Psoas muscle (tissue), 8 donors: Measurements from ENCODE around the gene CLBA1. TPM values are rescaled to one million over a fixed set of nuclear protein-coding genes. Genes with fewer than 3 reads are reported as not detected.

Source experiments
- ATAC-seq, 4 donors: fragments of 200-7000 bp; cut with Tn5 transposase; one replicate each; pipeline ENCODE4 v1.9.1; 2020; ENCODE audit warnings: moderate library complexity in 3 of 4, mild to moderate bottlenecking in 2 of 4
- DNase-seq, 2 donors: peaks; one replicate each; pipeline ENCODE4 v3.0.0-alpha.2; 2020
- H3K27ac ChIP-seq: fragments of 200-600 bp; one replicate; pipeline ENCODE4 v1.8.0; 2022
- H3K27me3 ChIP-seq, 3 donors: fragments of 200-600 bp in 1 of 3; one replicate each; pipeline versions ENCODE4 v1.6.1 to v1.8.0; 2013 to 2022; ENCODE audit warnings: low read length in 2 of 3, mild to moderate bottlenecking in 2 of 3, moderate library complexity in 1 of 3; ENCODE audit not compliant: insufficient read depth in 3 of 3
- H3K36me3 ChIP-seq, 2 donors: fragments of 200-600 bp in 1 of 2; one replicate each; pipeline versions ENCODE4 v1.6.1 to v1.8.0; 2013 to 2022; ENCODE audit warnings: low read depth in 1 of 2, mild to moderate bottlenecking in 1 of 2, moderate library complexity in 1 of 2; ENCODE audit not compliant: insufficient read depth in 1 of 2
- H3K4me1 ChIP-seq: fragments of 200-600 bp; one replicate; pipeline ENCODE4 v1.8.0; 2022
- H3K4me3 ChIP-seq: fragments of 200-600 bp; one replicate; pipeline ENCODE4 v1.8.0; 2022; ENCODE audit warnings: mild to moderate bottlenecking
- H3K9me3 ChIP-seq: fragments of 200-600 bp; one replicate; pipeline ENCODE4 v1.8.0; 2022
- WGBS, 3 donors: extraction: QIAGEN DNeasy Blood & Tissue Kit; methylation state at CpG; one replicate each; pipeline versions ENCODE4 v1.1.6 to v1.1.7; 2013; 5-methylcytosine and 5-hydroxymethylcytosine counted together
- intact Hi-C, 2 donors: fragments of 100-400 bp; cut with DNase I; formaldehyde crosslinking; loops; one replicate each; pipeline versions ENCODE4 v1.11.0 to v1.14.2; 2022
- polyA plus RNA-seq, 3 donors: library from polyadenylated mRNA; stranded (reverse); fragments of 200-250 nt; gene quantifications; one replicate each; pipeline ENCODE4 v1.2.3, GENCODE V29; 2013
- total RNA-seq, 4 donors: library from RNA; stranded (reverse); fragmentation: NEBNext Ultra II Directional in 2 of 4; extraction: Animal tissue kit (Norgen Biotek cat#: 25700) in 2 of 4; gene quantifications; one replicate each; pipeline versions ENCODE4 v1.2.1 to v1.2.4, GENCODE V29; 2021 to 2023
- TF ChIP-seq, protein P1 (sequence below): fragments of 200-600 bp; IDR thresholded peaks from one replicate; pipeline ENCODE4 v1.8.0; 2022; ENCODE audit warnings: antibody characterized with exemption
- donor health status: healthy with polysubstance abuse.
- donor health status: DM: no; HTN: no; CAD: no; lungs with moderate emphysema.
- donor health status: Bipolar disorder and iron deficiency.
- donor health status: healthy.
- donor health status: DM: yes; HTN: yes; CAD: no.
- donor health status: DM: no; HTN: no; CAD: no.
- donor health status: DM: no; HTN: no; CAD: no.
- donor health status: DM: yes; HTN: yes; CAD: no.

Gene CLBA1
- total and polyA plus RNA-seq, 7 donors: 1.3 to 6.8 (median 1.7) TPM

DNA sequence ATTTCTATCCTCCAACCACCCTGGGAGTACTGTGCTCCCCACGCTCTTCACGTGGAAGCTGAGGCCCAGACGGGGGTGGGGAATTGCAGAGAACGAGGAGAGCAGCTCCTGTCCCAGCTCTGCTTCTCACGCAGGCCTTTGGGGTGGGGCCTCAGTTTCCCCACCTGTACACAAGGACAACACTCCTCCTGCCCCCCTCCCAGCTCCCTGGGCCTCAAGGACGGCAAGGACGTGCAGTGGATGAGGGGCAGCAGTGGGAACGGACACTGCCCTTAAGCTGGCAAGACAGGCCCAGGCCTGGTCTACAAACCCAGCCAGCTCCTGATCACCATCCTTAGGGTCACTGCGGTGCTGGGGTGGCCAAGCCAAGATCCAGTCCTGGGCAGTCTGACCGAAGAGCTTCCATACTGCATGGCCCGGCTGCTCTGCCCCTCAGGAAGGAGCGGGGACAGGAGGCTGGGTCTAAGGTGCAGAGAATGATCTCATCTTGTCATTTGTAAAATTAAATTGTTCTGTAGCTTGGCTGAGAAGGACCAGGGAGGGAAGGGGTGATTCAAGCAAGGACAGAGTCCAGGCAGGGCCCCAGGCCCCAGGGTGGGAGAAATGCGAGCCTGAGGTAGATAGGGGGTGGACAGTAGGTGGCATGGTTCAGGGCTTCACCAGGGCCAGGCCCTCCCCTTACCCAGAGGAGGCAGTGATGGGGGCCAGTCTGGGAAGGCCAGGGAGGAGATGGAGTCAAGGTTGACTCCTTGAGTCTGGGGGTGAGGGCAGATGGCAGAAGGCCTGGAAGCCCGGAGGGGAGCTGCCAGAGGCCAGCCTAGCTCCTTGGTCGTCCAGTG lies 1.3 kb upstream of the CLBA1 start:
- TF ChIP-seq, protein P1, sequence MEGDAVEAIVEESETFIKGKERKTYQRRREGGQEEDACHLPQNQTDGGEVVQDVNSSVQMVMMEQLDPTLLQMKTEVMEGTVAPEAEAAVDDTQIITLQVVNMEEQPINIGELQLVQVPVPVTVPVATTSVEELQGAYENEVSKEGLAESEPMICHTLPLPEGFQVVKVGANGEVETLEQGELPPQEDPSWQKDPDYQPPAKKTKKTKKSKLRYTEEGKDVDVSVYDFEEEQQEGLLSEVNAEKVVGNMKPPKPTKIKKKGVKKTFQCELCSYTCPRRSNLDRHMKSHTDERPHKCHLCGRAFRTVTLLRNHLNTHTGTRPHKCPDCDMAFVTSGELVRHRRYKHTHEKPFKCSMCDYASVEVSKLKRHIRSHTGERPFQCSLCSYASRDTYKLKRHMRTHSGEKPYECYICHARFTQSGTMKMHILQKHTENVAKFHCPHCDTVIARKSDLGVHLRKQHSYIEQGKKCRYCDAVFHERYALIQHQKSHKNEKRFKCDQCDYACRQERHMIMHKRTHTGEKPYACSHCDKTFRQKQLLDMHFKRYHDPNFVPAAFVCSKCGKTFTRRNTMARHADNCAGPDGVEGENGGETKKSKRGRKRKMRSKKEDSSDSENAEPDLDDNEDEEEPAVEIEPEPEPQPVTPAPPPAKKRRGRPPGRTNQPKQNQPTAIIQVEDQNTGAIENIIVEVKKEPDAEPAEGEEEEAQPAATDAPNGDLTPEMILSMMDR: no peak
- peak in 1 of 2 donors; percentile 46 for DNase-seq
- 89 to 92% (median 91%) methylated on average over 15 of the region's 15 CpGs for WGBS, 3 donors
- no peak overlapping the region for H3K27ac ChIP-seq
- no peaks in the 10 kb centered on the region for H3K36me3 ChIP-seq
- ATAC-seq: no peak
- no peaks in the 10 kb centered on the region for H3K9me3 ChIP-seq
- intact Hi-C loops: no loop called here
- H3K4me1 ChIP-seq: peaks cover 17% of the 10 kb centered on the region
- no peak overlapping the region for H3K4me3 ChIP-seq
- no peaks in the 10 kb centered on the region for H3K27me3 ChIP-seq

DNA sequence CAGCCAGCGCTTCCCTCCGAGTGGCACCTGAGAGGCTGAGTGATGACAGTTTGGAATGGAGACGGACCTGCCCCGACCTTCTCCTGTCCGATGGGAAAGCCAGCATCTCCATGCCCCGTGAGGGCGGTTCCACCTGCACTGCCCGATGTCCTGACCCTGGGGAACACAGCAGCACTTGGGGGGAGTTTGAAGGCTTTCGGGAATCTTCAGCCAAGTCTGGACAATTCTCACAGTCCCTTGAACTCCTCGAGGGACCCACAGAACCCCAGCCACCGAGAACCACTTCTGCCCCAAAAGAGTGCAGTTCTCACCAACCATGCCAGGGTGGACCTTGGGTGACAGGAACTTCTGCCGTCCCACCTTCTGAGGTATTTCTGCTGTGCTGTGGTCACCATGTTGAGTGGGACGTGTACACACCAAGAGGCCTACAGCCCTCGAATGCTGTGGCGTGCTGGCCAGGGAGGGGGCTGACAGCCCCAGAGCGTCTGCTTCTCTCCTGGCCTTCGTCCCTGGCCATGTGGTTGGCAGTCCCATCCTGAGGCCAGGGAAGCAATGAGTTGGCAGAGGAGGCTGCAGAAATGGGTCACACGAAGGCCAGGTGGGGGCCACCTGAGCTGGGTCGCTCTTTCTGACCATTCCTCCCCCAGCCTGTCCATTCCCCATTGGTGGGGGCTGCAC lies 1.0 kb downstream of the CLBA1 start:
- peak overlapping the region; percentile 93 for H3K4me3 ChIP-seq
- no peaks in the 10 kb centered on the region for H3K36me3 ChIP-seq
- peaks cover 9% of the 10 kb centered on the region for H3K4me1 ChIP-seq
- TF ChIP-seq, protein P1: no peak
- 58 to 62% (median 59%) methylated on average over 19 of the region's 19 CpGs for WGBS, 3 donors
- DNase-seq (peak in 1 of 2 donors; percentile 51), ATAC-seq (no peak)
- H3K27ac ChIP-seq: no peak overlapping the region
- no peaks in the 10 kb centered on the region for H3K9me3 ChIP-seq
- intact Hi-C loops: loop anchor here in 1 of 2 donors (5.0 kb wide), 1 partner anchor 36 kb away; the partner anchor contains the start of gene CDCA4
- no peaks in the 10 kb centered on the region for H3K27me3 ChIP-seq

DNA sequence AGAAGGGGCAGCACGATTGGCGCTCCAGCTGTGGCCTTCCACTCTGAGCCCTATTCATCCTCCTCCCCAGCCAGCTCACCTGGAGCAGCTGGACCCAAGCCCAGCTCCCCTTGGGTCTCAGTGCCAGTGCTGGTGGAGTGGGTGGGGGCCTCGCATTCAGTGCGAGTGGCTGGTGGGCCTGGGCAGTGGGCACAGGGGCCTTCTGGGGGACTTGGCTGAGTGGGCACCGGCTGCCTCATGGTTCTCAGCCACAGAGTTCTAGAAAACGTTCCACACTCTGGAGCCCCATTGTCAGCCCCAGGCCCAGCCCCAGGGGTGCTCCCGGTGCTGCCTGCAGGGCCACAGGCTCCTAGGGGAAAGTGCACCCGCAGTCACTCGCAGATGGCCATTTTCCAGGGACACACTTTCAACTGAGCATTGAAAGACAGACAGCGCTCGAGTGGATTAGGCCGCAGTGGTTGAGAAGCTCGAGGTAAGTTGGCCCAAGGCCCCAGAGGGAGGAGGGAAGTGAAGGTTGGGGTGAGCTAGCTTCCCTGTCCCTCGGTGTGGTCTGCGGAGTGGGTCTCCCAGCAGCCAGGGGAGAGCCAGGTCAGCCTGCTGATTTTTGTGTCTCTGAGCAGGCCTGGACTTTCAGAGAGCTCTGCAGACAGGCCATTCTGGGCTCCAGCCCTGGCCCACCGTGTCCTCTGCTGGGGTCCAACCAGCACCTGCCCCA lies 3.8 kb downstream of the CLBA1 start:
- Histone ChIP-seq H3K9me3 (no peaks in the 10 kb centered on the region), H3K4me3 (no peak overlapping the region), H3K27me3 (no peaks in the 10 kb centered on the region), H3K4me1 (peaks cover 9% of the 10 kb centered on the region), H3K27ac (no peak overlapping the region), H3K36me3 (no peaks in the 10 kb centered on the region)
- 89 to 92% (median 90%) methylated on average over 16 of the region's 16 CpGs for WGBS, 3 donors
- intact Hi-C loops: loop anchor here in 1 of 2 donors (5.0 kb wide), 1 partner anchor 33 kb away; the partner anchor contains the start of gene CDCA4
- ATAC-seq (no peak), DNase-seq (no peak)
- TF ChIP-seq, protein P1: no peak

DNA sequence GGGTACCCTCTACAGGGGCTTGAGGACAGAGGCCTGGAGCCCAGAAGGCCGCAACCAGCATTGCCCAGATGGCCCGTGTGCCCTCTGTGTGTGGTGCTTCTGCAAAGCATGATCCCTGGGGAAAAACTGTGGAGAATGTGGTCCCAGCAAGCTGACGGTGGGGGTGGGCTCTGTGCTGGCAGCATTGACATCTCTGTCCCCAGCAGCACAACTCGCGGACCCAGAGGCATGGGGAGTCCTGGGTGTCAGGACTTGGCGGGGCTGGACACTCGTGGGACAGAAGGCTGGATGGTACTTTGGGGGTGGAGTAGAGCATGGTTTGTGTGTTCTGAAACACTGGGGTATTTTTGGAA lies 4.3 kb downstream of the CLBA1 start:
- Histone ChIP-seq H3K27me3 (no peaks in the 10 kb centered on the region), H3K4me1 (peaks cover 9% of the 10 kb centered on the region), H3K9me3 (no peaks in the 10 kb centered on the region), H3K4me3 (no peak overlapping the region), H3K27ac (no peak overlapping the region), H3K36me3 (no peaks in the 10 kb centered on the region)
- TF ChIP-seq, protein P1: no peak
- DNase-seq (no peak), ATAC-seq (no peak)
- WGBS, 3 donors: 83 to 90% (median 84%) methylated on average over 7 of the region's 7 CpGs
- intact Hi-C loops: loop anchor here in 1 of 2 donors (5.0 kb wide), 1 partner anchor 32 kb away; the partner anchor contains the start of gene CDCA4
